Vein endothelial cell (primary cell): ENCODE data around the gene CFAP126. TPM values are rescaled to one million over a fixed set of nuclear protein-coding genes. Genes with fewer than 3 reads are reported as not detected.

ENCODE experiments used
- small RNA-seq: library from RNA; depleted of rRNA; stranded (forward); fragments of <200 nt; gene quantifications from one replicate; pipeline ENCODE3, GENCODE V24; 2012
- total RNA-seq: library from RNA; depleted of rRNA; stranded (reverse); fragments of >200 nt; gene quantifications from 2 replicates; pipeline ENCODE4 v1.2.3, GENCODE V29; 2012

The CFAP126 gene
- not detected in 2 replicates for total RNA-seq

GRCh38 chr1:161367684-161368400, at the start of gene CFAP126:
TSS of gene CFAP126 (minus strand) at chr1:161367876. CDS start at chr1:161367868, 8 bp downstream.

Small RNA genes lying within 50 kb of the gene (small RNA-seq; reads per million reads assigned to genes)
- gene AL592295.2 (not detected), gene RNU6-481P (not detected)

Other genes with a start within 250 kb of the CFAP126 start
- 34.3 and 40.9 TPM in 2 replicates for gene PFDN2, start 249.8 kb downstream of the CFAP126 start, total RNA-seq
- gene NIT1, start 249.8 kb downstream of the CFAP126 start, total RNA-seq = 11.8 and 13.9 TPM in 2 replicates
- gene DEDD, start 235.2 kb downstream of the CFAP126 start, total RNA-seq = 43.8 and 45.7 TPM in 2 replicates
- gene UFC1, start 213.9 kb downstream of the CFAP126 start, total RNA-seq = 105 and 120 TPM in 2 replicates
- 5.9 and 6.2 TPM in 2 replicates for gene USP21, start 208.4 kb downstream of the CFAP126 start, total RNA-seq
- 15.6 and 15.7 TPM in 2 replicates for gene PPOX, start 201.4 kb downstream of the CFAP126 start, total RNA-seq
- 37.6 and 39.5 TPM in 2 replicates for gene B4GALT3, start 190.4 kb downstream of the CFAP126 start, total RNA-seq
- gene ADAMTS4, start 168.8 kb downstream of the CFAP126 start, total RNA-seq = 14.0 and 44.2 TPM in 2 replicates
- gene NDUFS2, start 165.5 kb downstream of the CFAP126 start, total RNA-seq = 98.6 and 115 TPM in 2 replicates
- gene FCER1G, start 152.6 kb downstream of the CFAP126 start, total RNA-seq = not detected in 2 replicates
- not detected in 2 replicates for gene APOA2, start 144.2 kb downstream of the CFAP126 start, total RNA-seq
- gene TOMM40L, start 141.8 kb downstream of the CFAP126 start, total RNA-seq = 16.0 and 18.2 TPM in 2 replicates
- gene NR1I3, start 129.7 kb downstream of the CFAP126 start, total RNA-seq = not detected in 2 replicates
- gene PCP4L1, start 109.1 kb downstream of the CFAP126 start, total RNA-seq = not detected in 2 replicates
- gene MPZ, start 57.9 kb downstream of the CFAP126 start, total RNA-seq = 0.33 and 0.86 TPM in 2 replicates
- 26.1 and 65.9 TPM in 2 replicates for gene SDHC, start 53.5 kb downstream of the CFAP126 start, total RNA-seq
- under 0.01 and 0.10 TPM in 2 replicates for gene FCGR2A, start 137.6 kb upstream of the CFAP126 start, total RNA-seq
- 0.10 and 0.33 TPM in 2 replicates for gene HSPA6, start 156.7 kb upstream of the CFAP126 start, total RNA-seq
- under 0.01 TPM in 1 of 2 replicates, not detected in the other for gene FCGR3A, start 181.9 kb upstream of the CFAP126 start, total RNA-seq